GM06990 (cell line): ENCODE data around the gene STPG3.

ENCODE experiments used
- DNase-seq: peaks from one replicate; pipeline ENCODE4 v3.0.0-alpha.2; 2011; ENCODE audit not compliant: insufficient read length; ENCODE audit errors: extremely low read depth
- H3K27me3 ChIP-seq: replicated peaks from 2 replicates; pipeline ENCODE4 v1.6.0; 2011; ENCODE audit warnings: low read length; ENCODE audit not compliant: control insufficient read depth, insufficient read depth
- H3K36me3 ChIP-seq: 2 replicates; pipeline ENCODE4 v1.5.1; 2011; ENCODE audit warnings: low read length; ENCODE audit not compliant: control insufficient read depth, insufficient read depth
- H3K4me3 ChIP-seq: replicated peaks from 2 replicates; pipeline ENCODE4 v1.5.1; 2011; ENCODE audit warnings: low read depth, mild to moderate bottlenecking, control low read depth, low read length
- TF ChIP-seq, protein P1 (sequence below): IDR thresholded peaks from 2 replicates; pipeline ENCODE4 v1.5.1; 2011; ENCODE audit warnings: low read length, control low read depth, mild to moderate bottlenecking, inconsistent platforms; ENCODE audit not compliant: insufficient read depth, poor library complexity, severe bottlenecking

STPG3 gene

DNA sequence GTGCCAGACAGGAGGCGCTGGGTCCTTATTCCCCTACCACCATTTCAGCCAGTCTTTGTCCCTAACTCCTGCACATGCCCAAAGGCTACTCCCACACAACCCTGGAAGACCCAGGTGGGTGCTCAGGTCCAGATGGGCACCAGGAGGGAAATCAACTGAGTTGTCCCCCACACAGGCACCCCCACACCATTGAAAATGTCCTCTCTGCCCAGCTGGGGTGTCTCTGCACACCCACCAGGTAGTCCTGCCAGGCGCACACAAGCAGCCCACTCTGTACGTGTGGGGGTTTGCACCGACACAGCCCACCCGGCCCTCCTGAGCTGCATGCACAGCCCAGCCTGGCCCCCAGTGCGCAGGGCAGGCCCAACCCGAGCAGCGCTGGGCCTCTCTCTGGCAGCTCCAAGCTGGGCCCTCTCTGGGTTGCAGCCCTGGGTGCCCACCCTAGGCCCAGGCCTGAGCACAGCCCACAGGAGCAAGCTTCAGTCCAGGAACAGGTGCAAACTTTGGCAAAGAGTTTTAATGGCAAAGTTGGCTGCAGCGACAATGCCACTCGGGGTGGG lies 31.2 kb upstream of the STPG3 start:
- TF ChIP-seq, protein P1, sequence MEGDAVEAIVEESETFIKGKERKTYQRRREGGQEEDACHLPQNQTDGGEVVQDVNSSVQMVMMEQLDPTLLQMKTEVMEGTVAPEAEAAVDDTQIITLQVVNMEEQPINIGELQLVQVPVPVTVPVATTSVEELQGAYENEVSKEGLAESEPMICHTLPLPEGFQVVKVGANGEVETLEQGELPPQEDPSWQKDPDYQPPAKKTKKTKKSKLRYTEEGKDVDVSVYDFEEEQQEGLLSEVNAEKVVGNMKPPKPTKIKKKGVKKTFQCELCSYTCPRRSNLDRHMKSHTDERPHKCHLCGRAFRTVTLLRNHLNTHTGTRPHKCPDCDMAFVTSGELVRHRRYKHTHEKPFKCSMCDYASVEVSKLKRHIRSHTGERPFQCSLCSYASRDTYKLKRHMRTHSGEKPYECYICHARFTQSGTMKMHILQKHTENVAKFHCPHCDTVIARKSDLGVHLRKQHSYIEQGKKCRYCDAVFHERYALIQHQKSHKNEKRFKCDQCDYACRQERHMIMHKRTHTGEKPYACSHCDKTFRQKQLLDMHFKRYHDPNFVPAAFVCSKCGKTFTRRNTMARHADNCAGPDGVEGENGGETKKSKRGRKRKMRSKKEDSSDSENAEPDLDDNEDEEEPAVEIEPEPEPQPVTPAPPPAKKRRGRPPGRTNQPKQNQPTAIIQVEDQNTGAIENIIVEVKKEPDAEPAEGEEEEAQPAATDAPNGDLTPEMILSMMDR: no peak
- no peak for DNase-seq
- H3K36me3 ChIP-seq: peaks cover 10% of the 10 kb centered on the region
- no peak overlapping the region for H3K4me3 ChIP-seq
- H3K27me3 ChIP-seq: no peaks in the 10 kb centered on the region

DNA sequence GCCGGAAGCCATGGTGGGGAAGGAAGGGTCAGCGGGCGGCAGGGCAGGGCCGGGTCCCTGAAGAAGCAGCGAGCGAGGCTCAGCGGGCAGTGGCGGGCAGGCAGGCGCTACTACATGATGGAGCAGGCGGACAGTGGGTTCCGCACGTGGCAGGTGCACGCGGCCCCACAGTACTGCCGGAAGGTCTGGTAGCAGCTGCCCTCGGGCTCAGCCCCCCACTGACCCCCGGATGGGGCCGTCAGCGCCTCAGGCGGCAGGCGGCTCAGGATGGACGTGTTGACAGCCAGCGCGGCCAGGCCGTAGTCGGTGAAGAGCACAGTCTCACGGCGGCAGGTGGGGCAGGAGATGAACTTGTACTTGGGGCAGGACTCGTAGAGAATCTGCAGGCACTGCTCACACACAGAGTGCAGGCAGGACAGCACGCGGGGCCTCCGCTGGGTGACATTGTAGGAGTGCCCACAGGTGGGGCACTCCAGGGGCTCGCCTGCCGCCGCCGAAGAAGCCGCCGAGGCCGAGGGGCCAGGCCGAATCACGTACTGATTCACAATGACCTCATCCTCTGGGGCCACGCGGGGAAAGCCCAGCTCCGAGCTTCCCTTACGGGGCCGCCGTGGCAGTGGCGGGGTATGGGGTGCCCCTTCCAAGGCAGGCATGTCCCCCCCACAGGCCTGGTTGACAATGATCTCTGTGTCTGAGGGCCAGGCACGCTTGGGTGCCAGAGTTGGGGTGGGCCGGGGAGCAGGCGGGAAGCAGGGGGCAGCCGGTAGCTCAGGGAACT lies 30.6 kb upstream of the STPG3 start:
- Histone ChIP-seq H3K4me3 (no peak overlapping the region), H3K36me3 (peaks cover 9% of the 10 kb centered on the region), H3K27me3 (no peaks in the 10 kb centered on the region)
- no peak for DNase-seq
- TF ChIP-seq, protein P1: no peak

DNA sequence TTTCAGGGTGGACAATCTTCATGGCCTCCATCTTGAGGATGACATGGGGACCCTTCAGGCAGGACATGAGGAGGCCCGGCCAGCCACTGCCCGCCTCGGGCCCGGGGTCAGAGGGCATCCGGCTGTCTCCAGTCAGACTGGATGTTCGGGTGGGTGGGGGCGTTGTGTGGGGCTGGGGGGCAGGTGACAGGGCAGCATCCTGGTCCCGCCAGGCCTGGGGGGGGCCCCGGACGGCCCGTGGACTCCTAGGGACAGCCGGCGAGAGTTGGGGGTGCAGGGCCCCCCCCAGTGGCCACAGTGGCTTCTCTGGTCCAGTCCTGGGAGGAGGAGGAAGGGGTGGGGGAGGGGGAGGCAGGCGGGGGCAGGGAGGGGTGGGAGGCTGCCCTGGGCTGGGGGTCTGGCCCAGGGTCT lies 30.0 kb upstream of the STPG3 start:
- H3K4me3 ChIP-seq: peak overlapping the region; percentile 55
- DNase-seq: no peak
- H3K27me3 ChIP-seq: no peaks in the 10 kb centered on the region
- TF ChIP-seq, protein P1: no peak
- H3K36me3 ChIP-seq: peaks cover 3% of the 10 kb centered on the region

DNA sequence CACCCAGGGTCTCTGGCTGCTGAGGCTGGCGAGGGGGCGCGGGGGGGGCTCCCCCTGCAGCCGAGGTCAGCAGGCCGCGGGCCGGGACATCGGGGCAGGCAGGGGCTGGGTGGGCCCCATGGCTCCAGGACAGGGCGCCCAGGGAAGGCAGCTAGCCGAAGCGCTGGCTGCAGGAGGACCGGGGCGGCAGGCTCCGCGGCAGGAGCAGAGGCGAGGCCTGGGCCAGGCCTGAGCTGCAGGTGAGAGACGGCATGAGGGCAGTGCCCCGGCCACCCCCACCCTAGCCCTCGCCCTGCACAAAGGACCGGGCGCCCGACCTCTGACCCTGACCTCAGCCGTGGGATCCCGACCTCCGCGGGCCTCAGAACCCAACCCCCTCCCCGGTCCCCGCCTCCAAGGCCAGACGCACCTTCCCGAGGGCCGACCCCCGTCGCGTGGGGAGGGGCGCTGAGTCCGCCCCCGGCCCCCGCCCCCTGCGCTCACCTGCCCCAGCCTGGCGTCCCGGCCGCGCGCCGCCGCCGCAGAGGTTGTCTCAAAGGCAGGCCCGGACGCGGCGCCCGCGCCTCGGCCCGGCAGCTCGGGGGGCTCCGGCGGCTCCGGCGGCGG lies 29.5 kb upstream of the STPG3 start:
- peak overlapping the region; percentile 55 for H3K4me3 ChIP-seq

DNA sequence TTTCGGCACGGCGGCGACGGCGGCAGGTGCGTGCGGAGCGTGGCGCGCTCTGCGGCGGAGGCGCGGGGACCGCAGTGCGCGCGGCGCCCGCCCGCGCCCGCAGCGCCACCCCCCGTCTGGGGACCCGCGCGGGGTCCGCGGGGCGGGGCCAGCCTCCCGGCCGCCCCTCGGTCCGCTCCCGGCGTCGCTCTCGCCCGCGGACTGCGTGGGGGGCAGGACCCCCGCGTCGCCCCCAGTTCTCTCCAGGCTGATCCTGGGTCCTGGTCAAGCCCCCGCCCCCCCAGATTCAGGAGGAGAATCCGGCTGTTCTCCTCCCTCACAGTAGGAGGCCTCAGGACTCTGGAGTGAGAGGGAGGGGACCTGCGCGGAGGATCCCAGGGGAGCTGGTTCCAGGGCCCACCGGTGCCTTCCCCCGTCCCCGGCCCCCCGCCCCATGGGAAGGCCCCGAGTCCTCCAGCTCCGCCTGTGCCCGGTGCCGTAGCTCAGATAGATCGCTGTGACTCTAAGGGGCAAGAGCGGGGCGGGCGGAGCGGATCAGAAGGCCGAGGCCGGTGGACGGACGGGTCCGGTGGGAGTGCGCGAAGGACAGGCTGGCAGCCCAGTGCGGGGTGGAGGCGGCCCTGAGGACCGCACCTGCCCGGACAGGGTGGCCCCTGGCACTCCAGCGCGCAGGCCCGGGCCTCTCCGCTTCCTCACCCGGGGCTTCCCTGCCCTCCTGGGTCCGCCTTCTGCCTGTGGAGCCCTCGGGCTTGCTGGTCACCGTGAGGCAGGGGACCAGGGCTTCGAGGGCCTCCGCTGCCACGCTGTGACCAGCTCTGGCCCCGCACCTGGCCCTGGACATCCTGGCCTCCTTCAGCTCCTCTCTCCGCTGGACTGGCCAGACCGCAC lies 28.7 kb upstream of the STPG3 start, which contains the start of gene RNF208:
RNF208 (minus strand) TSS at position 51 of the 888 bp plus-strand sequence. CDS start 1,028 bp downstream, outside the sequence.
- Histone ChIP-seq H3K4me3 (peak within 1 kb of the TSS; percentile 63), H3K36me3 (no peaks in the 10 kb centered on the region; the same call in 1 of the 2 replicates), H3K27me3 (no peaks in the 10 kb centered on the region)
- no peak for DNase-seq
- TF ChIP-seq, protein P1: no peak

More for the DNA sequence above, 29.5 kb upstream of the STPG3 start:
- H3K36me3 ChIP-seq: peaks cover 2% of the 10 kb centered on the region; the same call in 1 of the 2 replicates
- no peaks in the 10 kb centered on the region for H3K27me3 ChIP-seq
- TF ChIP-seq, protein P1: no peak
- no peak for DNase-seq
